HG03097 (cell line): ENCODE results near the gene SCG3.

ENCODE experiments used
- ATAC-seq: cut with Tn5 transposase; IDR thresholded peaks from one replicate; pipeline ENCODE4 v1.9.1; 2021; ENCODE audit not compliant: unreplicated experiment, low FRiP score

Gene SCG3

GRCh38 chr15:51677452-51677851, 3.9 kb upstream of the SCG3 start:
- no peak for ATAC-seq

GRCh38 chr15:51678096-51678495, 3.2 kb upstream of the SCG3 start:
- ATAC-seq: no peak

GRCh38 chr15:51680321-51680720, 982 bp upstream of the SCG3 start:
- ATAC-seq: no peak

- ATAC-seq: no peak
Observed at GRCh38 chr15:51687565-51687964, 6.3 kb downstream of the SCG3 start.

GRCh38 chr15:51688863-51689262, 7.6 kb downstream of the SCG3 start:
- no peak for ATAC-seq

GRCh38 chr15:51692154-51692553, 10.9 kb downstream of the SCG3 start:
- no peak for ATAC-seq

- ATAC-seq: no peak
Observed at GRCh38 chr15:51696566-51696965, 15.3 kb downstream of the SCG3 start.

- ATAC-seq: no peak
Observed at GRCh38 chr15:51697163-51697562, 15.9 kb downstream of the SCG3 start.

GRCh38 chr15:51699373-51699772, 18.1 kb downstream of the SCG3 start:
- ATAC-seq: no peak

- no peak for ATAC-seq
Observed at GRCh38 chr15:51702710-51703109, 21.4 kb downstream of the SCG3 start.

GRCh38 chr15:51706291-51706690, 25.0 kb downstream of the SCG3 start:
- ATAC-seq: no peak

GRCh38 chr15:51706926-51707608, 25.8 kb downstream of the SCG3 start:
- no peak for ATAC-seq

GRCh38 chr15:51708013-51708412, 26.7 kb downstream of the SCG3 start:
- ATAC-seq: no peak

GRCh38 chr15:51709031-51709430, 27.7 kb downstream of the SCG3 start:
- no peak for ATAC-seq

- ATAC-seq: no peak
Observed at GRCh38 chr15:51714162-51714561, 32.9 kb downstream of the SCG3 start.

- no peak for ATAC-seq
Observed at GRCh38 chr15:51714911-51715310, 33.6 kb downstream of the SCG3 start.

GRCh38 chr15:51718219-51718618, 36.9 kb downstream of the SCG3 start:
- no peak for ATAC-seq

- no peak for ATAC-seq
Observed at GRCh38 chr15:51718746-51719145, 37.4 kb downstream of the SCG3 start.

GRCh38 chr15:51720201-51720995, 39.1 kb downstream of the SCG3 start:
- ATAC-seq: no peak

GRCh38 chr15:51721199-51721960, 40.1 kb downstream of the SCG3 start:
- no peak for ATAC-seq

- no peak for ATAC-seq
Observed at GRCh38 chr15:51724199-51724598, 42.9 kb downstream of the SCG3 start.
